Stimulated activated CD8-positive, alpha-beta memory T cell treated with anti-CD3 and anti-CD28 coated beads, Interleukin-7, amount 100 ng/mL, for 48 hours (primary cell): ENCODE data around the gene HELZ2.

Experiments used
- DNase-seq, 2 donors: peaks; one replicate each; pipeline ENCODE4 v3.0.0-alpha.2; 2020; ENCODE audit warnings: low read depth in 1 of 2; ENCODE audit errors: extremely low read depth in 1 of 2

Gene HELZ2

DNA sequence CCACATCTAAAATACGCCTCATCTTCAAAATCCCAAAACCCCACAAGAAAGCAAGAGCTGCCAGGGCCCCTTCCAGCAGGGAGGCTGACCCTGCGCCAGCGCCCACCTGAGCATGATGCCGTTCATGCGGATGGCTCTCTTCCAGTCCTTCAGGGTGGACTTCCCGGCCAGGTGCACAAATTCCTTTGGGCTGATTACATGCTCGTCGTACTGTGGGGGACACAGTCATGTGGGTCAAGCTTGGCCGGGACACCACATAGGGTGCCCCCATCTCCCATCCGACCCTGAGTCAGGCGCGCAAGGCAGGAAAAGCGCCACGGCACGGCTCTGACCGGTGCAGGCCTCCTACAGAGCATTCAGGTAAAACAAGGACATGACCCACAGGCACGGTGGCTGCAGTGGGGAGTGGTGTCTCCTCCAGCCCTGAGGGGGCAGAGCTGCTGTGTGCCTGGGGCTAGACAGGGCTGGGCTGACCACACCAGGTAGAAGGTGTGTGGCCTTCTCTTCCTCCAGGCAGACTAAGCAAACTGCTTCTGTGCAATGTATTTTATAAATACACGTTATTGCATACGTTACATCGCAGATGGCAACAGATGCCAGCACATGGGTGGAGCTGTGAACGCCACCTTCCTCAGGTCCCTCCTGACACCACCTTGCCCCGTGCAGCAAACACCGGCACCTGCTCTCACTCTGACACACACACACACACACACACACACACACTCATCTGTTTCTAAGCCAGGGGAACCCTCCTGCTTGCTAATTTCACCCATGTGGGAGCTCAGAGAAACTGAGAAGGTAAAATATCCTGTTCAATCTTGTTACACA lies 23.8 kb upstream of the HELZ2 start:
- no peak for DNase-seq

- DNase-seq, result no peak
These were observed 22.4 kb upstream of the HELZ2 start for GRCh38 chr20:63596423-63596822.

DNA sequence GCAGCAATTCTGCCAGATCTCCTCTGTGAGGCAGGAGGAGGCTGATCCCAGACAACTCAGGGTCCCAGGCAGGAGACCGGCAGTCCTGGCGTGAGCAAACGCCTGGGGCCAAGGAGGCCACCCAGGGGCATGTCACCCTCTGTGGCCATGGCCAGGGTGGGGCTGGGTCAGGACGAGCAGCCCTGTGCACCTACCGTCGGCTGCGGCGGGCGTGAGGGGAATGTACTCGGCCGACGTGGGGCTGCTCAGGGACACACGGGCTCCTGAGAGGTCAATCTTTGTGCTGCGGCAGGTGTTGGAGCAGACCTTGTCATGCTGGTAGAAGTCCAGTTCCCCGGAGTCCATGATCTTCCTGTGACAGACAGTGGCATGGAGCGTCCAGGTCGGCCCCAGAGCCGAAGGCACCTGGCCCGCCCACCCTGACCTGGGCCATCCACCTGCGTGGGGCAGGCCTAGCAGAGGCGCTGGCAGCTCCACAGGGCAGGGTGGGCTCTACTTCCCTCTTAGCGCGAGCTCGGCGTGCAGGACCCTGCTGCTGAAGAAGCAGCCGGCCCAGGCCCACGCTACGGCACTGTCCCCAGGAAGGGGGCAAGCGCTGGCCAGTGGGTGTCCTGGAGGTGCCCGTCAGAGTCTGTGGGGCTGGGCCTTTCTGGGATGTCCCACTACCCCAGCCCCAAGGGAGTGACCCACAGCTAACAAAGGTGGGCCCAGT lies 21.5 kb upstream of the HELZ2 start:
- no peak for DNase-seq

DNA sequence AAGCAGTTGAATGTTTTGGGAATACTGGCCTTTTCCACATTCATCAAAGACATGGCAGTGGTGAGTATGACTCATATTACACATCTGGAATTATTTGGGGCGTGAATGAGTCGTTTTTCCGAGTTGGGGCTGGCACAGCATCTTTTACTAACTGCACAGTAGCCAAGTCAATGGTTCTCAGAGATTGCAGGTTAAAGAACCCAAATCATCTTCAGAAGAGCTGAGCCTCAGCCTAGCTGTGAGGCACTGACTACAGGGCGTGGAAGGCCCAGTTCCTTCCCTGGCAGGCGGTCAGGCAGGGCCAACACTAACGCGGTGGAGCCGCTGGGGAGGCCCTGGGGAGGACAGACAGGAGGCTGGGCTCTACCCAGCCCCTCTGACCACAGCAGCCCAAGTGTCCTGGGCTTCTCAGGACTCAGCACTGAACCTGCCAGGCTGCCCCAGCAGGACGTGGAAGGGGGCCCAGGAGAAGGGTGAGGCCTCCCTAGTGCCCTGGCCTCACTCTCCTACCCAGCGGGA lies 20.1 kb upstream of the HELZ2 start:
- no peak for DNase-seq

DNA sequence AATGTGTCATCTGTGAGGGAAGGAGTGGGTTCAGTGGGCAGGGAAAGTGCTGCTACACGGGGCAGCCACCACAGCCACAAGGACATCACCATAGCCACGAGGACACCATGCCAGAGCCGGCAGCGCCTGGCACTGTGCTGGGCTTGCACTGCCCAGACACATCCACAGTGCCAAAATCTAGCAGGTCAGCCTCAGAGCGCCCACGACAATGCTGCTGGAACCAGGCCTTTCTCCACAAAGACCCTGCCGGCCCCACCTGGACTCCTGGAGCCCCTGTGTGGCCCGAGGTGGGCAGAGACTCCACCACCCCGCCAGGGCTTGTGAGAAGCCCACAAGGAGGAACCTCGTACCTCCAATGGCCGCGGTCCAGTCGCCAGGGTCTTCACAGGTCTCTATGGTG lies 18.6 kb upstream of the HELZ2 start:
- DNase-seq, result no peak

DNA sequence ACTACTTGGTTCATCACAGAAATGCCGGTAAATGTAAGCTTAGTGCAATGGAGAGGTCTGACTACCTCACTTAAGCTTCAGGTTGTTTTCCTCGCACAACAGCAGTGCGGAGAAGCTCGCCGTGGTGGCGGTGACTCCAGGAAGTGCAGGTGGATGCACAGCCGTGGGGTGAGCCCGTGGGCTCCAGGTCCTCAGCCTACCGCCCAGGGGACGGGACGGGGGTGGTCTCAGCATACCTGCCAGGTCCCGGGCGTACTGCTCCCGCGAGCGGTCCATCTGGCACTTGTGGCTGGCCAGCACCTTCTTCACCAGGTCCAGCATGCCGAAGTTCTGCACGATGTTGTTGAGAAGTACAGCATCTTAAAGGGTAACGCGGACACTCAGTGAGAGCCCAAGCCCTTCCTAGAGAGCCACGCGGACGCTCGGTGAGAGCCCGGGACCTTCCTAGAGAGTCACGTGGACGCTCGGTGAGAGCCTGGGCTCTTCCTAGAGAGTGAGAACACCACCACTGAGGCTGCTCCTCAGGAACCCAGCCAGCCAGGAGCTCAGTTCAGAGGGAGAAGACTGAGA lies 17.8 kb upstream of the HELZ2 start:
- no peak for DNase-seq

GRCh38 chr20:63591147-63591533 lies 17.1 kb upstream of the HELZ2 start:
- no peak for DNase-seq

DNA sequence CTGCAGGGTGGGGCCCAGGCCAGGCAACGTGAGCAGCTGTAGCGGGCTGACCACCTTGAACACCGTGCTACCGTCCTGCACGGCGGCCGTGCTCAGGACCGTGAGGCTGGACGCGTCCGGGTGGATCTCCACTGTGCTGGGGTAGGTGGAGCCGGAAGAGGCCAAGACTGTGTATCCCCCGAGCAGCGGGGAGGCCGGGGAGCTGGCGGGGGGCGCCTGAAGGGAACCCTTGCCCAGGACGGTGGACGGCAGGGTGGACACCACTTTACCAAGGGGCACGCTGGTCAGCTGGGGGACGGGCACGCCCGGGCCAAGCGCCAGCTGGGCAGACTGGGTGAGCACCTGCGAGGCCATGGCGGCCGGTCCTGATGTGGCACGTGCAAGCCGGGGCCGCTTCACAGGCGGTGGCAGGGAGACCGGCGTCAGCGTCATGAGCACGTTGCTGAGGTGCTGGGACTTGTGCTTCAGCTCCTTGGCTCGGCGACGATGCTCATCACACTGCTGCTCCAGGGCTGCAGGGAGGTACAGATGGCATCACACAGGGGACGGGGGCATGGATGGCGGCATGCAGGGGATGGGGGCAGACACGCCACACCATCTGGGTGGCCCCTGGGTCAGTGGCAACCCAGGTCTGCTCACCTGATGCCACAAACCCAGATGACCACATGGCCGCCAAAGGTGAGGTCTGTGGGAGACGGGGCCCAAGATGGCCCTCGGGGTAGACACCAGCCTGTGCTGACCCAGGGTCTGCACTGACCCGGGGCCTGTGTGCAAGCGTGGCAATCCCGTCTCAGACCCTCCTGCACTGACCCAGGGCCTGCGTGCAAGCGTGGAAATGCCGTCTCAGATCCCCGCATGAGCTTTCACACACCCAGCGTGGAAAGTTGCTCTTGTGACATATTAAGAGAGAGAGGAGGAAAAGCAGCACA lies 16.4 kb upstream of the HELZ2 start:
- DNase-seq, result no peak

DNA sequence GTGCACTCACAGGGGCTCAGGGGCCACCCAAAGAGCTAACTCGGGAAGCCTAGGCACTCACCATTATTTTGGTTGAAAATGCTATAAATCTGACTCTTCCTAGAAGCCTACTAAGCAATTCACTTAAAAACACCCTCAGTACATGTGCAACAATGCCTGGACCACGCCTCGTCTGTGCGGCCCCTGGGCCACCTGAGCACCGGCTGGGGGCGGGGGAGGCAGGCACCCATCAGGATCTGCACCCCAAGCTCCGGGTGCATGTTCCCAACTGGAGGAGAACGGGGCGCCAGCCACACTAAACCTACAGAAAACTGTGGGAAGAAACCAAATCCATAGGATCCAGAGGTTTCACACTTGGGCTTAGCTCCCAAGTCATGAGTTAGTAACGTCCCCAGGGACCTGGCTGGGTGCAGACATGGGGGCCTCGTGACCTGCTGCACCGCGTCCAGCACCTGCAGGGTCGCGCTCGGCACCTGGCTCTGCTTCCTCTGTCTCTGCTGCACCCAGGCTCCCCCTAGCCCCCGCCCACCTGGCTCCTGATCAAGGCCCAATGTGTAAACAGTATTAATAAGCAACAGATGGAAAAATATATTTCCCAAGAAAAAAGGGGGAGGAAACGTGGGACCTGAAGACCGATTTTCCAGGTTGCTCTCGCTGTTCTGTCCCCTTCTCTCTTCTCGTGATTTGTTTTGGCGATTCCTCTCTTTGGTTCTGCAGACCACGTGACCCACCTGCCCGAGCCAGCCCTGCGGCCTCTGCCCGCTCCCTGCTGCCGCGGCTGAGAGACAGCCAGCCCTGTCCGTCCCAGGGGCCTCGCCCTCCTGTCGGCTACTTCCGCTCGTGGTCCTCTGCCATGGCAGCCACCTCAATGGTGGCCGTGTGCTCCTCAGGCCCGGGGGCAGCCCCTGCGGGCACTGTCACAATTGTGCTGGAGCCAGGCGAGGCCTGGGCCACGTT lies 15.5 kb upstream of the HELZ2 start:
- DNase-seq, result no peak

DNA sequence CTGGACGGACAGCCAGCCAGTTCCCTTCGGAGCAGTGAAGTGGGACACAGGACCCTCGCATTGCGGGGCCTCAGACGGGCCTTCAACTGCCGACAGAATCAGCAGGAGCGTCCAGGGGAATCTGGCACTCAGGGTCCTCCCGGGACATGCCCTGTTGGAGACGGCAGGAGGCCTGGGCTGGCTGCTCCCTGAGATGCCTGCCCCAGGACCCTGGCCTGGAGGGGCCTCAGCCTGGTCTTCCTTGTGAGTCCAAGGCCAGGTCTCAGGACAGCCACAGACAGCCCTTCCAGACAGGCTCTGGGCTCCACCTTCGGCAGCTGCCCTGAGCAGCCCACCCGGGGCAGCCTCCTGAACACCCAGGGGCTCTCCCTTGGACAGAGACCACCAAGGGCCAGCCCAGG lies 14.6 kb upstream of the HELZ2 start:
- DNase-seq, result no peak

DNA sequence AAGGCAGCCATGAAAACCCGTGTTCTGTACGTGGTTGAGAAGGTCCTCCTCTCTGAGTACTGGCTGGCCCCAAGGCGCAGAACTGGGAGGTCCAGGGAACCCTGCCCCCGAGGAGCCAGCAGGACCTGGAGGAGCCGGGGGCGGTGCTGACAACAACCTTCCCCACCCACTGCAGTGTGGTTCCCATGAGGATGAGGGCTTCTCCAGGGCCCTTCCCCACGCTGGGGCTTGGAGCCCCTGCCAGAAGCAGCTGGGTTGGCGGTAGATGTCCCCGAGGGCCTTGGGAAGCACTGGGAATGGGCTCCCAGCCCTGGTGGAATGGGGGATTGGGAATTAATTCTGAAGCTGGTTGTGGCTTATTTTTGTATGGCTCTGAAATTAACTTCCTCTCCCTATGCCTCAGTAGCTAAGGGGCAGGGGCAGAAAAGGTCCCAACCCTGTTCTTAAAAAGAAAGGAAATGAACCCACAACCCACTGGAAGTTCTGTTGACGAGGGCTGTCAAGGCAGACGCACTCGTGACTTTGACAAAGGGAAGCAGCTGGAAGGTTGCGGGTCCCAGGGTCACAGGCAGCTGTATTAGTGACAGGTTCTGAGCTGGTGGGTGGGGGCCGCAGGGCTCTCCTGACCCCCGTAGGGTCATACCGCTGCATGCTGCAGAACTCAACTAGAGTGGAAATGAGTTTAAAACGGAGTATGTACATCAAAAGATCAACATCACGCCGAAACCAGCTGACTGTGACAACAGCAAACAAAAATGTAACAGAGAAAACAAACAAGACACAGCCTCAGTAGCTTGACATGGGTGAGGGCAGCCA lies 13.9 kb upstream of the HELZ2 start:
- DNase-seq, result no peak

DNA sequence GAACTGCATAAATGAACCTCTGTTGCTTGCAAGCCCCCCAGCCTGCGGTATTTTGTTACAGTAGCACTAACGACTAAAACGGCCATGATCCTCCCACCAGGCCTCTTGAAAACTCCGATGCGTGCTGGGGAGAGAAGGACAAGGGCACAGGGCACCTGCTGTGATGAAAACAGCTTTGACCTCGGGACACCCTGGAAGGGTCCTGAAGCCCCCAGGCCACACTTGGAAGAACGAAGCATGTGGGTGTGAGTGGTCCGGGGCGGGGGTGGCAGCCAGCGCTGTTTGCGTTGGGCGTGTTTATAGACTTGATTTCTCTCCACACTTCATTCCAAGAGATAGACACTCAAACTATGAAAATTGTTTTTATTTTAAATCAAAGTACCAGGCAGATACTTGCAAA lies 13.2 kb upstream of the HELZ2 start:
- DNase-seq, result no peak

GRCh38 chr20:63586797-63587196 lies 12.8 kb upstream of the HELZ2 start:
- no peak for DNase-seq

GRCh38 chr20:63585616-63586565 lies 11.9 kb upstream of the HELZ2 start:
- DNase-seq, result no peak

GRCh38 chr20:63582382-63583063 lies 8.5 kb upstream of the HELZ2 start:
- no peak for DNase-seq

- DNase-seq, result peak in 1 of 2 donors; percentile 66
These were observed 6.9 kb upstream of the HELZ2 start for GRCh38 chr20:63580796-63581461.
